HL-60 (cell line): ENCODE data around the gene SERINC1.

ENCODE experiments used
- DNase-seq, 2 experiments: peaks; one replicate each; pipeline ENCODE4 v3.0.0-alpha.2; 2010 to 2020; ENCODE audit warnings: low read depth in 1 of 2, low spot score in 1 of 2
- H3K27ac ChIP-seq: fragments of 250-450 bp; sonication (Bioruptor Pico); replicated peaks from 2 replicates; pipeline ENCODE4 v1.5.1; 2020; ENCODE audit warnings: mild to moderate bottlenecking, moderate library complexity
- H3K27me3 ChIP-seq: fragments of 250-450 bp; sonication (Bioruptor Pico); 2 replicates; pipeline ENCODE4 v1.5.1; 2021; ENCODE audit warnings: mild to moderate bottlenecking, moderate library complexity; ENCODE audit not compliant: insufficient read depth, poor library complexity, severe bottlenecking
- H3K4me3 ChIP-seq: replicated peaks from 2 replicates; pipeline ENCODE4 v1.5.1; 2011; ENCODE audit warnings: mild to moderate bottlenecking, control low read depth, low read length; ENCODE audit not compliant: insufficient read depth
- CTCF ChIP-seq: IDR thresholded peaks from one replicate; pipeline ENCODE4 v1.5.1; 2011; ENCODE audit warnings: low read length, control low read depth, inconsistent platforms; ENCODE audit not compliant: insufficient read depth
- GABPA ChIP-seq: IDR thresholded peaks from 2 replicates; pipeline ENCODE4 v1.6.1; 2012; ENCODE audit warnings: low read depth
- POLR2AphosphoS5 ChIP-seq: IDR thresholded peaks from 2 replicates; pipeline ENCODE4 v1.6.1; 2012; ENCODE audit warnings: low read depth
- REST ChIP-seq: IDR thresholded peaks from 2 replicates; pipeline ENCODE4 v1.6.1; 2012; ENCODE audit warnings: low read depth; ENCODE audit not compliant: insufficient replicate concordance
- SPI1 ChIP-seq: IDR thresholded peaks from 2 replicates; pipeline ENCODE4 v1.6.1; 2012; ENCODE audit warnings: low read depth, mild to moderate bottlenecking, borderline replicate concordance

Gene SERINC1

GRCh38 chr6:122495612-122496011 lies 24.0 kb upstream of the SERINC1 start:
- Histone ChIP-seq H3K4me3 (no peak overlapping the region), H3K27ac (no peak overlapping the region), H3K27me3 (no peaks in the 10 kb centered on the region)
- peak; percentile 72; the same call in 1 of the 2 replicates for TF ChIP-seq SPI1
- TF ChIP-seq CTCF = no peak
- TF ChIP-seq REST = no peak
- TF ChIP-seq POLR2AphosphoS5 = peak; percentile 99
- TF ChIP-seq GABPA = peak; percentile 59; the same call in 1 of the 2 replicates
- peak; percentile 55 to 57 for DNase-seq

GRCh38 chr6:122494665-122495272 lies 23.2 kb upstream of the SERINC1 start:
- TF ChIP-seq POLR2AphosphoS5 (no peak), SPI1 (no peak), GABPA (no peak), CTCF (no peak)
- H3K27ac ChIP-seq = no peak overlapping the region
- no peak overlapping the region for H3K4me3 ChIP-seq
- no peak for DNase-seq
- no peaks in the 10 kb centered on the region for H3K27me3 ChIP-seq

- Histone ChIP-seq H3K27me3 (no peaks in the 10 kb centered on the region), H3K4me3 (no peak overlapping the region), H3K27ac (no peak overlapping the region)
- peak; percentile 18 to 74 for DNase-seq
- TF ChIP-seq REST (no peak), SPI1 (peak; percentile 28; the same call in 1 of the 2 replicates), CTCF (peak; percentile 80)
These were observed 20.4 kb upstream of the SERINC1 start for GRCh38 chr6:122491919-122492555.
